Activated CD8-positive, alpha-beta T cell treated with anti-CD3 and anti-CD28 coated beads for 36 hours (primary cell): Measurements from ENCODE around the gene UQCRC1. TPM values are rescaled to one million over a fixed set of nuclear protein-coding genes. Genes with fewer than 3 reads are reported as not detected.

Experiments
- ATAC-seq: fragments of 200-7000 bp; cut with Tn5 transposase; one replicate; pipeline ENCODE4 v1.10.0; 2021; ENCODE audit warnings: mild to moderate bottlenecking, moderate library complexity
- CTCF ChIA-PET: fragments of 350-600 bp; sonication (Branson Sonifier 250); formaldehyde crosslinking; loops from one replicate; lab custom pipeline; 2021; ENCODE audit warnings: antibody characterized with exemption; lab: Charles Lee
- POLR2A ChIA-PET: fragments of 350-600 bp; sonication (Branson Sonifier 250); formaldehyde crosslinking; loops from one replicate; lab custom pipeline; 2021; ENCODE audit warnings: antibody characterized with exemption; lab: Charles Lee
- DNase-seq: peaks from one replicate; pipeline ENCODE4 v3.0.0-alpha.2; 2020
- H3K27ac Mint-ChIP-seq: one replicate; pipeline ENCODE4 v1.8.0; 2021; ENCODE audit warnings: mild to moderate bottlenecking, mixed read lengths
- H3K27me3 Mint-ChIP-seq: one replicate; pipeline ENCODE4 v1.8.0; 2021; ENCODE audit warnings: mixed read lengths
- H3K36me3 Mint-ChIP-seq: one replicate; pipeline ENCODE4 v1.8.0; 2021; ENCODE audit warnings: low read depth, mixed read lengths
- H3K4me1 Mint-ChIP-seq: one replicate; pipeline ENCODE4 v1.8.0; 2021; ENCODE audit warnings: low read depth, mixed read lengths
- H3K4me3 Mint-ChIP-seq: one replicate; pipeline ENCODE4 v1.8.0; 2021; ENCODE audit warnings: mild to moderate bottlenecking, moderate library complexity, mixed read lengths
- H3K9me3 Mint-ChIP-seq: one replicate; pipeline ENCODE4 v1.8.0; 2021; ENCODE audit warnings: mixed read lengths
- CTCF ChIP-seq: fragments of 200-600 bp; IDR thresholded peaks from one replicate; pipeline ENCODE4 v1.8.0; 2022; ENCODE audit warnings: antibody characterized with exemption, mild to moderate bottlenecking
- intact Hi-C: fragments of 100-400 bp; cut with micrococcal nuclease; formaldehyde crosslinking; loops from one replicate; pipeline ENCODE4 v1.10.0; 2022
- total RNA-seq, 2 experiments: library from RNA; stranded (reverse); gene quantifications; one replicate each; pipeline ENCODE4 v1.2.3, GENCODE V29; 2021

UQCRC1 gene
- total RNA-seq, 2 experiments from 2014 or later = 240 to 256 TPM

GRCh38 chr3:48641396-48641795 is 31.9 kb upstream of the UQCRC1 start:
- intact Hi-C loops = no loop called here
- no peak for TF ChIP-seq CTCF
- H3K4me3 Mint-ChIP-seq = no peak overlapping the region
- DNase-seq (no peak), ATAC-seq (no peak)
- H3K36me3 Mint-ChIP-seq = peaks cover 6% of the 10 kb centered on the region
- no peaks in the 10 kb centered on the region for H3K27me3 Mint-ChIP-seq
- ChIA-PET POLR2A (interaction anchor here (0.8 kb wide), 1 partner anchor 12 kb away, joined by 3 read pairs; no protein-coding TSS in a partner anchor), CTCF (no interaction called here)
- no peak overlapping the region for H3K27ac Mint-ChIP-seq
- H3K9me3 Mint-ChIP-seq = no peaks in the 10 kb centered on the region
- H3K4me1 Mint-ChIP-seq = peaks cover 8% of the 10 kb centered on the region

GRCh38 chr3:48639944-48640606 is 30.6 kb upstream of the UQCRC1 start:
- Mint-ChIP-seq H3K27me3 (no peaks in the 10 kb centered on the region), H3K4me3 (no peak overlapping the region), H3K27ac (no peak overlapping the region), H3K4me1 (peaks cover 14% of the 10 kb centered on the region), H3K9me3 (no peaks in the 10 kb centered on the region), H3K36me3 (peaks cover 6% of the 10 kb centered on the region)
- ChIA-PET CTCF (no interaction called here), POLR2A (interaction anchor here (0.6 to 1.6 kb wide), 4 partner anchors 8 to 345 kb away, joined by 3 to 6 read pairs (median 4); no protein-coding TSS in a partner anchor)
- ATAC-seq = no peak
- no peak for DNase-seq
- TF ChIP-seq CTCF = no peak
- intact Hi-C loops = no loop called here

- H3K4me1 Mint-ChIP-seq = peaks cover 21% of the 10 kb centered on the region
- intact Hi-C loops = no loop called here
- DNase-seq (no peak), ATAC-seq (no peak)
- H3K4me3 Mint-ChIP-seq = no peak overlapping the region
- no peaks in the 10 kb centered on the region for H3K9me3 Mint-ChIP-seq
- ChIA-PET CTCF (interaction anchor here (2.0 kb wide), 1 partner anchor 76 kb away, joined by 6 read pairs; no protein-coding TSS in a partner anchor), POLR2A (interaction anchor here (1.0 kb wide), 1 partner anchor 9 kb away, joined by 4 read pairs; no protein-coding TSS in a partner anchor)
- H3K27ac Mint-ChIP-seq = no peak overlapping the region
- H3K27me3 Mint-ChIP-seq = no peaks in the 10 kb centered on the region
- TF ChIP-seq CTCF = no peak
- H3K36me3 Mint-ChIP-seq = peaks cover 7% of the 10 kb centered on the region
Measured at GRCh38 chr3:48637305-48637704, 27.9 kb upstream of the UQCRC1 start.

- Mint-ChIP-seq H3K27me3 (no peaks in the 10 kb centered on the region), H3K9me3 (no peaks in the 10 kb centered on the region), H3K4me3 (peak overlapping the region; percentile 88), H3K4me1 (peaks cover 21% of the 10 kb centered on the region), H3K36me3 (peaks cover 9% of the 10 kb centered on the region), H3K27ac (peak overlapping the region; percentile 87)
- ATAC-seq (no peak), DNase-seq (no peak)
- ChIA-PET POLR2A (interaction anchor here (0.7 to 3.5 kb wide), 12 partner anchors 9 to 195 kb away, joined by 3 to 25 read pairs (median 5); partner anchors contain the start of genes CELSR3 and PFKFB4), CTCF (interaction anchor here (1.0 to 3.5 kb wide), 25 partner anchors 12 to 367 kb away, joined by 3 to 46 read pairs (median 5); partner anchors contain the start of genes CCDC51, PFKFB4, TMA7 and TMEM89)
- intact Hi-C loops = no loop called here
- TF ChIP-seq CTCF = no peak
Measured at GRCh38 chr3:48636149-48636655, 26.8 kb upstream of the UQCRC1 start.
